K562 (cell line): Measurements from ENCODE around the gene APEX2. TPM values are rescaled to one million over a fixed set of nuclear protein-coding genes. Genes with fewer than 3 reads are reported as not detected.

ENCODE experiments used
- ATAC-seq: fragments of 200-7000 bp; cut with Tn5 transposase; 3 replicates; pipeline ENCODE4 v1.9.1; 2020; ENCODE audit warnings: moderate library complexity
- BruUV-seq: library from RNA; stranded (reverse); fragments of 400-500 nt; replicated peaks from 2 replicates; lab custom pipeline; 2021; lab: Mats Ljungman, UMichigan
- CTCF ChIA-PET: fragments of 300-600 bp; formaldehyde crosslinking; extraction: SDS; loops from one replicate; lab custom pipeline; 2021; ENCODE audit warnings: low intra/inter-chr PET ratio; lab: Yijun Ruan, JAX
- POLR2A ChIA-PET: fragments of 300-600, 350-650 bp; sonication (Branson Sonifier 250); formaldehyde crosslinking; extraction: SDS; loops from one replicate; lab custom pipeline; 2021; ENCODE audit warnings: antibody characterized with exemption, inconsistent platforms; lab: Yijun Ruan, JAX
- DNase-seq, 4 experiments: peaks; one replicate each; pipeline versions ENCODE4 v3.0.0 to v3.0.0-alpha.2; 2011 to 2018; ENCODE audit warnings: low spot score in 3 of 4, mixed read lengths in 3 of 4; ENCODE audit errors: extremely low read depth in 1 of 4
- FAIRE-seq: peaks from 2 replicates; lab custom pipeline; 2011; peaks lifted over from hg19 to GRCh38; lab: Jason Lieb, UNC
- H2AFZ ChIP-seq: 2 replicates; pipeline ENCODE4 v1.6.0; 2011; ENCODE audit warnings: low read depth, low read length, control low read depth, inconsistent platforms
- H3K27ac ChIP-seq: fragments of 200-600 bp; 3 replicates; pipeline ENCODE4 v1.8.0; 2011; ENCODE audit warnings: low read depth, mild to moderate bottlenecking, control low read depth, inconsistent platforms, low read length, moderate library complexity, mixed read lengths; ENCODE audit errors: extremely low read depth
- H3K27me3 ChIP-seq, 2 experiments: fragments of 300-600 bp in 1 of 2; 2 replicates in 1 of 2; 3 replicates in 1 of 2; pipeline versions ENCODE4 v1.6.0 to v1.8.0; 2011; ENCODE audit warnings: inconsistent platforms in 2 of 2, low read length in 2 of 2, mild to moderate bottlenecking in 1 of 2, mixed read lengths in 1 of 2, moderate library complexity in 1 of 2; ENCODE audit not compliant: control insufficient read depth in 2 of 2, insufficient read depth in 2 of 2
- H3K36me3 ChIP-seq: fragments of 300-600 bp; 3 replicates; pipeline ENCODE4 v1.8.0; 2011; ENCODE audit warnings: mild to moderate bottlenecking, low read length, inconsistent platforms; ENCODE audit not compliant: control insufficient read depth, insufficient read depth
- H3K4me1 ChIP-seq, 2 experiments: fragments of 200-600 bp in 1 of 2; replicated peaks in 1 of 2; 2 replicates in 1 of 2; 3 replicates in 1 of 2; pipeline versions ENCODE4 v1.5.1 to v1.8.0; 2011; ENCODE audit warnings: inconsistent platforms in 2 of 2, low read length in 2 of 2, mild to moderate bottlenecking in 1 of 2, mixed read lengths in 1 of 2, moderate library complexity in 1 of 2; ENCODE audit not compliant: control insufficient read depth in 2 of 2, insufficient read depth in 2 of 2
- H3K4me2 ChIP-seq: 2 replicates; pipeline ENCODE4 v1.6.1; 2011; ENCODE audit warnings: low read length, control low read depth, inconsistent platforms, mixed read lengths; ENCODE audit not compliant: insufficient read depth
- H3K4me3 ChIP-seq: fragments of 200-600 bp; sonication (generic), shearing (Covaris generic); 2 replicates; pipeline ENCODE4 v1.5.1; 2016; ENCODE audit warnings: control low read depth, inconsistent platforms
- H3K79me2 ChIP-seq: fragments of 200-600 bp; 3 replicates; pipeline ENCODE4 v1.8.0; 2011; ENCODE audit warnings: low read length, inconsistent platforms; ENCODE audit not compliant: control insufficient read depth, insufficient read depth
- H3K9ac ChIP-seq, 2 experiments: 2 replicates each; pipeline versions ENCODE4 v1.6.0 to v1.6.1; 2011; ENCODE audit warnings: low read depth in 2 of 2, low read length in 2 of 2, control low read depth in 1 of 2, inconsistent platforms in 1 of 2, mild to moderate bottlenecking in 1 of 2, mixed read lengths in 1 of 2; ENCODE audit not compliant: insufficient read depth in 1 of 2
- H3K9me1 ChIP-seq: one replicate; pipeline ENCODE4 v1.6.0; 2011; ENCODE audit warnings: inconsistent platforms, mild to moderate bottlenecking, low read length, moderate library complexity; ENCODE audit not compliant: control insufficient read depth, insufficient read depth
- H3K9me3 ChIP-seq: replicated peaks from 2 replicates; pipeline ENCODE4 v1.5.1; 2011; ENCODE audit warnings: low read depth, low read length, inconsistent platforms; ENCODE audit not compliant: control insufficient read depth, insufficient read depth
- H4K20me1 ChIP-seq: replicated peaks from 2 replicates; pipeline ENCODE4 v1.6.1; 2011; ENCODE audit warnings: low read length, inconsistent platforms, mixed read lengths; ENCODE audit not compliant: control insufficient read depth, insufficient read depth
- CTCF ChIP-seq, 3 experiments: IDR thresholded peaks in 2 of 3; conservative IDR thresholded peaks in 1 of 3; 2 replicates each; pipeline ENCODE4 v1.5.1; 2011 to 2012; ENCODE audit warnings: low read length in 3 of 3, mild to moderate bottlenecking in 3 of 3, control low read depth in 2 of 3, improper control_type of control experiment in 1 of 3, inconsistent platforms in 1 of 3, low read depth in 1 of 3, mixed read lengths in 1 of 3, moderate library complexity in 1 of 3; ENCODE audit not compliant: insufficient read depth in 2 of 3
- DDX20 ChIP-seq: fragments of 450-650 bp; IDR thresholded peaks from 2 replicates; pipeline ENCODE4 v1.6.1; 2016; ENCODE audit warnings: missing genetic modification characterization, low read depth, mild to moderate bottlenecking, missing compliant biosample characterization, moderate library complexity
- RAD21 ChIP-seq, 2 experiments: fragments of 250-450 bp in 1 of 2; fragments of 450-650 bp in 1 of 2; sonication (Bioruptor Pico) in 1 of 2; formaldehyde crosslinking in 1 of 2; IDR thresholded peaks in 1 of 2; conservative IDR thresholded peaks in 1 of 2; 2 replicates each; pipeline versions ENCODE4 v1.4.0 to v1.8.0; 2020 to 2022; ENCODE audit warnings: mild to moderate bottlenecking in 2 of 2, moderate library complexity in 1 of 2
- XRCC4 ChIP-seq: IDR thresholded peaks from one replicate; pipeline ENCODE4 v1.6.1; 2011; ENCODE audit not compliant: insufficient read depth, insufficient read length; ENCODE audit errors: extremely low read depth
- WGBS: fragments of 100-300 bp; shearing (Covaris generic); methylation state at CpG from one replicate; pipeline ENCODE4 v1.1.6; 2016; ENCODE audit warnings: low coverage, mixed read lengths; ENCODE audit not compliant: insufficient coverage; ENCODE audit errors: missing lambda C conversion rate; 5-methylcytosine and 5-hydroxymethylcytosine counted together
- in situ Hi-C: fragments of 300-500 bp; cut with MboI; formaldehyde crosslinking; loops from 4 replicates; pipeline ENCODE4 v1.15.0; 2018; ENCODE audit warnings: inconsistent platforms, mixed read lengths
- intact Hi-C: fragments of 100-400 bp; cut with micrococcal nuclease; formaldehyde crosslinking; loops from 2 replicates; pipeline ENCODE4 v1.14.2; 2022
- polyA plus RNA-seq, 8 experiments: library from polyadenylated mRNA; depleted of rRNA in 4 of 8; stranded (reverse) in 5 of 8; unstranded in 3 of 8; fragments of >200 nt; fragmentation: Nextera tagmentation in 2 of 8; fragmentation: Illumina TruSeq in 1 of 8; extraction: Ambion mirVana in 2 of 8; extraction: Trizol in 1 of 8; gene quantifications; 2 replicates each; pipeline versions ENCODE4 v1.2.1 to v1.2.3, GENCODE V29; 2011 to 2014; ENCODE audit warnings: inconsistent platforms in 1 of 8, missing spikeins in 1 of 8
- total RNA-seq, 7 experiments: library from RNA; depleted of rRNA in 6 of 7; stranded (reverse); fragments of >200 nt in 6 of 7; fragmentation: Illumina TruSeq in 2 of 7; extraction: Trizol in 2 of 7; gene quantifications; 2 replicates each; pipeline versions ENCODE4 v1.2.1 to v1.2.3, GENCODE V29; 2011 to 2021; ENCODE audit warnings: low replicate concordance in 1 of 7

APEX2 gene
- total and polyA plus RNA-seq, 9 of the 15 experiments (the other 6 are each of a cell fraction or from before 2014, with no cell fraction given) = 9.4 to 34.2 (median 25.9) TPM

GRCh38 chrX:55011294-55011693 is 11.1 kb downstream of the APEX2 start:
- Histone ChIP-seq H3K27ac (no peak overlapping the region), H3K9ac (no peak overlapping the region), H3K4me3 (no peak overlapping the region), H3K27me3 (no peaks in the 10 kb centered on the region), H3K9me1 (no peaks in the 10 kb centered on the region), H3K9me3 (no peaks in the 10 kb centered on the region), H4K20me1 (0 out of 2 replicates have a peak, but pooled peaks cover 2% of the 10 kb centered on the region), H3K4me1 (peaks cover 15 to 23% of the 10 kb centered on the region in 2 experiments), H3K36me3 (peaks cover 12% of the 10 kb centered on the region; the same call in 2 of the 3 replicates), H3K79me2 (no peaks in the 10 kb centered on the region), H2AFZ (no peak overlapping the region), H3K4me2 (no peak overlapping the region)
- FAIRE-seq (no peak), DNase-seq (peak in 1 of 4 experiments; percentile 32), ATAC-seq (no peak)
- POLR2A ChIA-PET = interaction anchor here (1.2 kb wide), 1 partner anchor 11 kb away, joined by 5 read pairs; the partner anchor contains the start of gene APEX2
- CTCF ChIA-PET = no interaction called here
- 15% methylated on average over 2 of the region's 2 CpGs for WGBS
- TF ChIP-seq XRCC4 (no peak), RAD21 (CRISPR knock-in tag; conservative IDR thresholded peaks at IDR 0.05 in 1 of 2, IDR thresholded peaks at IDR 0.05 in 1 of 2) (peak in 1 of 2 experiments; percentile 26; a peak in 2 of 4 replicates), CTCF (IDR thresholded peaks at IDR 0.05 in 2 of 3, conservative IDR thresholded peaks at IDR 0.05 in 1 of 3; ENCODE audit: insufficient read depth in 2 of 3, low read depth in 1 of 3, low read length in 3 of 3) (peak in 2 of 3 experiments; percentile 26 to 27; a peak in 3 of 6 replicates), DDX20 (tag) (no peak)
- intact Hi-C loops (no loop called here), in situ Hi-C loops (no loop called here)
- no TSS peak for BruUV-seq
